HG03025 (cell line): ENCODE results near the gene LPAR1.
"Not testable (repeated sequence)": the region's sequence is repeated elsewhere in the genome, so short reads cannot be mapped to it uniquely, and the experiment has no call there.

Experiments used
- ATAC-seq: cut with Tn5 transposase; IDR thresholded peaks from one replicate; pipeline ENCODE4 v1.9.1; 2021; ENCODE audit warnings: mild to moderate bottlenecking, moderate library complexity; ENCODE audit not compliant: unreplicated experiment, low FRiP score

Gene LPAR1

GRCh38 chr9:110890416-110890815 is 147.9 kb downstream of the LPAR1 start:
- ATAC-seq: no peak

GRCh38 chr9:110887276-110887675 is 151.0 kb downstream of the LPAR1 start:
- no peak for ATAC-seq

GRCh38 chr9:110886832-110887231 is 151.4 kb downstream of the LPAR1 start:
- ATAC-seq: no peak

- no peak for ATAC-seq
Observed at GRCh38 chr9:110880189-110880588, 158.1 kb downstream of the LPAR1 start.

GRCh38 chr9:110877374-110877773 is 160.9 kb downstream of the LPAR1 start:
- no peak for ATAC-seq

GRCh38 chr9:110876929-110877328 is 161.3 kb downstream of the LPAR1 start:
- no peak for ATAC-seq

- peak; percentile 65 for ATAC-seq
Observed at GRCh38 chr9:110874963-110875674, 163.2 kb downstream of the LPAR1 start.

- ATAC-seq: no peak
Observed at GRCh38 chr9:110872920-110873319, 165.3 kb downstream of the LPAR1 start.

- no peak for ATAC-seq
Observed at GRCh38 chr9:110871736-110872135, 166.5 kb downstream of the LPAR1 start.

- no peak for ATAC-seq
Observed at GRCh38 chr9:110869931-110870330, 168.3 kb downstream of the LPAR1 start.

GRCh38 chr9:110864011-110864410 is 174.3 kb downstream of the LPAR1 start:
- ATAC-seq: no peak

- ATAC-seq: not testable (repeated sequence)
Observed at GRCh38 chr9:110861370-110862110, 176.7 kb downstream of the LPAR1 start.

- ATAC-seq: no peak
Observed at GRCh38 chr9:110856772-110857171, 181.5 kb downstream of the LPAR1 start.

- no peak for ATAC-seq
Observed at GRCh38 chr9:110850401-110851135, 187.7 kb downstream of the LPAR1 start.

GRCh38 chr9:110847671-110848070 is 190.6 kb downstream of the LPAR1 start:
- ATAC-seq: no peak

- no peak for ATAC-seq
Observed at GRCh38 chr9:110846215-110846614, 192.1 kb downstream of the LPAR1 start.

GRCh38 chr9:110844121-110844520 is 194.1 kb downstream of the LPAR1 start:
- no peak for ATAC-seq

- no peak for ATAC-seq
Observed at GRCh38 chr9:110842986-110843385, 195.3 kb downstream of the LPAR1 start.

GRCh38 chr9:110842169-110842568 is 196.1 kb downstream of the LPAR1 start:
- no peak for ATAC-seq

GRCh38 chr9:110837401-110838005 is 200.8 kb downstream of the LPAR1 start:
- no peak for ATAC-seq

- ATAC-seq: no peak
Observed at GRCh38 chr9:110835859-110836271, 202.4 kb downstream of the LPAR1 start.
